NCI-H1092 treated with DMSO at 0.1 percent for 48 hours (cell line): ENCODE results near the gene DYNLT1.
"Not testable (repeated sequence)": the region's sequence is repeated elsewhere in the genome, so short reads cannot be mapped to it uniquely, and the experiment has no call there.

Experiments
- DNase-seq: peaks from one replicate; lab custom pipeline; 2025; lab: John Stamatoyannopoulos, UW

Gene DYNLT1

GRCh38 chr6:158663625-158664165, 19.2 kb upstream of the DYNLT1 start:
- DNase-seq = no peak

- DNase-seq = peak; percentile 84
Measured at GRCh38 chr6:158662954-158663624, 18.5 kb upstream of the DYNLT1 start.

- DNase-seq = no peak
Measured at GRCh38 chr6:158662607-158662953, 18.0 kb upstream of the DYNLT1 start.

GRCh38 chr6:158661156-158661685, 16.7 kb upstream of the DYNLT1 start:
- no peak for DNase-seq

- peak; percentile 42 for DNase-seq
Measured at GRCh38 chr6:158660333-158660754, 15.8 kb upstream of the DYNLT1 start.

- not testable (repeated sequence) for DNase-seq
Measured at GRCh38 chr6:158656986-158657385, 12.4 kb upstream of the DYNLT1 start.

GRCh38 chr6:158655569-158656450, 11.3 kb upstream of the DYNLT1 start:
- peak; percentile 89 for DNase-seq

GRCh38 chr6:158654960-158655489, 10.5 kb upstream of the DYNLT1 start:
- DNase-seq = no peak

GRCh38 chr6:158654498-158654897, 10.0 kb upstream of the DYNLT1 start:
- peak; percentile 33 for DNase-seq

- no peak for DNase-seq
Measured at GRCh38 chr6:158653577-158654354, 9.2 kb upstream of the DYNLT1 start.

GRCh38 chr6:158651981-158652737, 7.6 kb upstream of the DYNLT1 start:
- not testable (repeated sequence) for DNase-seq

- no peak for DNase-seq
Measured at GRCh38 chr6:158649289-158650143, 5.0 kb upstream of the DYNLT1 start, which contains the start of gene SYTL3. Gene SYTL3, plus strand, starts transcription at chr6:158650054. Its CDS starts 13,215 bp downstream, at chr6:158663269.

- no peak for DNase-seq
Measured at GRCh38 chr6:158648682-158649131, 4.2 kb upstream of the DYNLT1 start.

- DNase-seq = peak; percentile 17
Measured at GRCh38 chr6:158647501-158647900, 3.0 kb upstream of the DYNLT1 start.

- no peak for DNase-seq
Measured at GRCh38 chr6:158646023-158646910, 1.7 kb upstream of the DYNLT1 start.

GRCh38 chr6:158645064-158646022, 800 bp upstream of the DYNLT1 start:
- no peak for DNase-seq

GRCh38 chr6:158643836-158644230, 710 bp downstream of the DYNLT1 start:
- no peak for DNase-seq
